K562 (cell line): Measurements from ENCODE around the gene GCSH. TPM values are rescaled to one million over a fixed set of nuclear protein-coding genes. Genes with fewer than 3 reads are reported as not detected.

Experiments used
- CBFA2T3 ChIP-seq: fragments of 450-650 bp; IDR thresholded peaks from 2 replicates; pipeline ENCODE4 v1.6.1; 2017
- EP300 ChIP-seq: IDR thresholded peaks from 2 replicates; pipeline ENCODE4 v1.6.1; 2012; ENCODE audit warnings: low read length, improper control_type of control experiment
- FOXJ2 ChIP-seq: fragments of 200-800 bp; sonication (Bioruptor generic); IDR thresholded peaks from 2 replicates; pipeline ENCODE4 v1.6.1; 2016; ENCODE audit warnings: missing genetic modification characterization, missing compliant biosample characterization
- KDM1A ChIP-seq, 2 experiments: fragments of 450-650 bp; IDR thresholded peaks; 2 replicates each; pipeline ENCODE4 v1.6.1; 2016; ENCODE audit warnings: mild to moderate bottlenecking in 2 of 2
- KDM4B ChIP-seq, 2 experiments: fragments of 450-650 bp in 1 of 2; sonication (generic) in 1 of 2; IDR thresholded peaks; 2 replicates each; pipeline ENCODE4 v1.6.1; 2016 to 2017; ENCODE audit warnings: borderline replicate concordance in 2 of 2, antibody characterized with exemption in 1 of 2, low read depth in 1 of 2, mild to moderate bottlenecking in 1 of 2
- MAFK ChIP-seq: IDR thresholded peaks from 2 replicates; pipeline ENCODE4 v1.6.1; 2011; ENCODE audit warnings: low read length, improper control_type of control experiment
- MTF1 ChIP-seq: fragments of 250-450 bp; sonication (Bioruptor Pico); IDR thresholded peaks from 2 replicates; pipeline ENCODE4 v1.9.0; 2021; ENCODE audit warnings: moderate library complexity, mild to moderate bottlenecking, inconsistent platforms, borderline replicate concordance
- NONO ChIP-seq, 2 experiments: fragments of 200-400 bp in 1 of 2; fragments of 450-650 bp in 1 of 2; formaldehyde crosslinking in 1 of 2; IDR thresholded peaks; 2 replicates each; pipeline ENCODE4 v1.6.1; 2017; ENCODE audit warnings: low read depth in 2 of 2, mild to moderate bottlenecking in 2 of 2, moderate library complexity in 2 of 2, low read length in 1 of 2
- NR2C2 ChIP-seq, 2 experiments: fragments of 200-800 bp in 1 of 2; sonication (Bioruptor generic) in 1 of 2; sonication (generic) in 1 of 2; formaldehyde crosslinking in 1 of 2; IDR thresholded peaks; 2 replicates each; pipeline versions ENCODE4 v1.6.1 to v1.8.0; 2016 to 2022; ENCODE audit warnings: mild to moderate bottlenecking in 1 of 2, missing compliant biosample characterization in 1 of 2, missing genetic modification characterization in 1 of 2, missing genetic modification reagents in 1 of 2
- NUFIP1 ChIP-seq: fragments of 450-650 bp; IDR thresholded peaks from 2 replicates; pipeline ENCODE4 v1.6.1; 2018; ENCODE audit not compliant: partially characterized antibody
- PCBP2 ChIP-seq: fragments of 200-400 bp; formaldehyde crosslinking; IDR thresholded peaks from 2 replicates; pipeline ENCODE4 v1.6.1; 2018; ENCODE audit warnings: low read length, low read depth, mild to moderate bottlenecking, moderate library complexity; ENCODE audit not compliant: poor library complexity, severe bottlenecking
- RFX7 ChIP-seq: fragments of 250-450 bp; sonication (Bioruptor Pico); IDR thresholded peaks from 2 replicates; pipeline ENCODE4 v1.5.1; 2021; ENCODE audit warnings: mild to moderate bottlenecking
- RUNX1 ChIP-seq: sonication (generic); IDR thresholded peaks from 2 replicates; pipeline ENCODE4 v1.6.1; 2016; ENCODE audit warnings: antibody characterized with exemption, low read depth
- SRF ChIP-seq, 2 experiments: fragments of 250-450, 450-650 bp in 1 of 2; sonication (Bioruptor Pico) in 1 of 2; sonication (generic) in 1 of 2; formaldehyde crosslinking; IDR thresholded peaks; 2 replicates each; pipeline versions ENCODE4 v1.5.0 to v1.5.1; 2020 to 2022; ENCODE audit warnings: mild to moderate bottlenecking in 1 of 2, missing genetic modification reagents in 1 of 2
- SRSF7 ChIP-seq: fragments of 200-400 bp; formaldehyde crosslinking; optimal IDR thresholded peaks from 2 replicates; pipeline ENCODE3; 2017; ENCODE audit warnings: mild to moderate bottlenecking, low read depth, low read length
- TBP ChIP-seq: optimal IDR thresholded peaks from 2 replicates; pipeline ENCODE3; 2011; ENCODE audit warnings: low read depth, low read length, improper control_type of control experiment
- U2AF1 ChIP-seq: fragments of 200-400 bp; formaldehyde crosslinking; optimal IDR thresholded peaks from 2 replicates; pipeline ENCODE3; 2017; ENCODE audit warnings: mild to moderate bottlenecking, low read depth, low read length, moderate library complexity
- ZNF175 ChIP-seq: fragments of 200-800 bp; sonication (Bioruptor generic); IDR thresholded peaks from 2 replicates; pipeline ENCODE4 v1.6.1; 2016; ENCODE audit warnings: low read depth, mild to moderate bottlenecking, missing genetic modification characterization, missing compliant biosample characterization
- ZNF184 ChIP-seq: sonication (generic); formaldehyde crosslinking; IDR thresholded peaks from 2 replicates; pipeline ENCODE4 v1.5.0; 2020; ENCODE audit warnings: missing genetic modification reagents
- ZNF24 ChIP-seq: fragments of 450-650 bp; IDR thresholded peaks from 2 replicates; pipeline ENCODE4 v1.6.1; 2016
- ZNF318 ChIP-seq, 2 experiments: fragments of 450-650 bp; IDR thresholded peaks; 2 replicates each; pipeline ENCODE4 v1.6.1; 2016; ENCODE audit warnings: mild to moderate bottlenecking in 2 of 2, borderline replicate concordance in 1 of 2, low read depth in 1 of 2, moderate library complexity in 1 of 2
- ZNF583 ChIP-seq: fragments of 250-450 bp; sonication (Bioruptor Pico); IDR thresholded peaks from 2 replicates; pipeline ENCODE4 v1.4.0; 2020
- ZNF699 ChIP-seq: fragments of 250-450 bp; sonication (Bioruptor Pico); IDR thresholded peaks from 2 replicates; pipeline ENCODE4 v1.8.0; 2021; ENCODE audit warnings: mild to moderate bottlenecking, moderate library complexity; ENCODE audit not compliant: insufficient replicate concordance
- polyA plus RNA-seq, 8 experiments: library from polyadenylated mRNA; depleted of rRNA in 4 of 8; stranded (reverse) in 5 of 8; unstranded in 3 of 8; fragments of >200 nt; fragmentation: Nextera tagmentation in 2 of 8; fragmentation: Illumina TruSeq in 1 of 8; extraction: Ambion mirVana in 2 of 8; extraction: Trizol in 1 of 8; gene quantifications; 2 replicates each; pipeline versions ENCODE4 v1.2.1 to v1.2.3, GENCODE V29; 2011 to 2014; ENCODE audit warnings: inconsistent platforms in 1 of 8, missing spikeins in 1 of 8
- total RNA-seq, 7 experiments: library from RNA; depleted of rRNA in 6 of 7; stranded (reverse); fragments of >200 nt in 6 of 7; fragmentation: Illumina TruSeq in 2 of 7; extraction: Trizol in 2 of 7; gene quantifications; 2 replicates each; pipeline versions ENCODE4 v1.2.1 to v1.2.3, GENCODE V29; 2011 to 2021; ENCODE audit warnings: low replicate concordance in 1 of 7

GCSH gene
- total and polyA plus RNA-seq, 9 of the 15 experiments (the other 6 are each of a cell fraction or from before 2014, with no cell fraction given): 35.0 to 121 (median 89.0) TPM

- TF ChIP-seq SRSF7 (no peak), FOXJ2 (tag) (peak; percentile 71; the same call in 1 of the 2 replicates), KDM4B (IDR thresholded peaks at IDR 0.05; ENCODE audit: borderline replicate concordance in 2 of 2, low read depth in 1 of 2) (no peak), RFX7 (CRISPR knock-in tag) (no peak), MTF1 (CRISPR knock-in tag) (no peak), TBP (no peak), U2AF1 (no peak), ZNF24 (no peak), NUFIP1 (no peak), NR2C2 (CRISPR knock-in tag; IDR thresholded peaks at IDR 0.05) (no peak; the same call in 1 of the 2 replicates), NR2C2 (tag; IDR thresholded peaks at IDR 0.05) (no peak), ZNF318 (IDR thresholded peaks at IDR 0.05; ENCODE audit: borderline replicate concordance in 1 of 2, low read depth in 1 of 2) (no peak), SRF (CRISPR knock-in tag; IDR thresholded peaks at IDR 0.05) (0 out of 4 replicates have a peak, but pooled peaks of 1 of the 2 experiments have one; percentile 21), MAFK (peak; percentile 33; the same call in 1 of the 2 replicates), ZNF583 (CRISPR knock-in tag) (no peak), NONO (IDR thresholded peaks at IDR 0.05; ENCODE audit: low read depth in 2 of 2, low read length in 1 of 2) (no peak), KDM1A (IDR thresholded peaks at IDR 0.05) (no peak), RUNX1 (no peak), ZNF184 (CRISPR knock-in tag) (no peak), EP300 (no peak), CBFA2T3 (no peak), PCBP2 (no peak), ZNF699 (CRISPR knock-in tag) (no peak), ZNF175 (CRISPR knock-in tag) (no peak)
These were observed 19.6 kb downstream of the GCSH start (continued) for GRCh38 chr16:81076566-81077075.
